HUES48 (cell line): ENCODE measurements around the gene CFAP43.
"Not testable (repeated sequence)": the region's sequence is repeated elsewhere in the genome, so short reads cannot be mapped to it uniquely, and the experiment has no call there.

Experiments used
- H3K27ac ChIP-seq: one replicate; pipeline ENCODE4 v1.7.0; 2013; ENCODE audit warnings: low read depth, low read length, inconsistent platforms
- H3K27me3 ChIP-seq: 2 replicates; pipeline ENCODE4 v1.6.1; 2013; ENCODE audit warnings: mild to moderate bottlenecking, low read length; ENCODE audit not compliant: control insufficient read depth, insufficient read depth
- H3K36me3 ChIP-seq: 2 replicates; pipeline ENCODE4 v1.6.1; 2013; ENCODE audit warnings: low read length; ENCODE audit not compliant: control insufficient read depth, insufficient read depth
- H3K4me1 ChIP-seq: 2 replicates; pipeline ENCODE4 v1.6.1; 2013; ENCODE audit warnings: mild to moderate bottlenecking, low read length; ENCODE audit not compliant: control insufficient read depth, insufficient read depth
- H3K4me3 ChIP-seq: 2 replicates; pipeline ENCODE4 v1.5.1; 2013; ENCODE audit warnings: mild to moderate bottlenecking, low read depth, low read length
- H3K9ac ChIP-seq: 2 replicates; pipeline ENCODE4 v1.6.1; 2013; ENCODE audit warnings: mild to moderate bottlenecking, low read depth, low read length, moderate library complexity
- H3K9me3 ChIP-seq: 2 replicates; pipeline ENCODE4 v1.6.1; 2013; ENCODE audit warnings: low read length; ENCODE audit not compliant: control insufficient read depth, insufficient read depth

The CFAP43 gene

GRCh38 chr10:104245066-104245632 is 13.0 kb upstream of the CFAP43 start:
- Histone ChIP-seq H3K4me1 (no peaks in the 10 kb centered on the region), H3K36me3 (no peaks in the 10 kb centered on the region), H3K9ac (no peak overlapping the region), H3K4me3 (no peak overlapping the region), H3K27ac (no peak overlapping the region), H3K9me3 (no peaks in the 10 kb centered on the region), H3K27me3 (no peaks in the 10 kb centered on the region)

GRCh38 chr10:104243512-104243911 is 11.3 kb upstream of the CFAP43 start:
- H3K9me3 ChIP-seq, result no peaks in the 10 kb centered on the region
- H3K4me1 ChIP-seq, result no peaks in the 10 kb centered on the region
- no peaks in the 10 kb centered on the region for H3K36me3 ChIP-seq
- no peak overlapping the region for H3K27ac ChIP-seq
- H3K4me3 ChIP-seq, result no peak overlapping the region
- H3K9ac ChIP-seq, result no peak overlapping the region
- H3K27me3 ChIP-seq, result no peaks in the 10 kb centered on the region

- H3K4me3 ChIP-seq, H3K9ac ChIP-seq, H3K4me1 ChIP-seq, H3K36me3 ChIP-seq, H3K9me3 ChIP-seq, H3K27me3 ChIP-seq, H3K27ac ChIP-seq: not testable (repeated sequence)
Measured at GRCh38 chr10:104243009-104243408, 10.8 kb upstream of the CFAP43 start.

- no peak overlapping the region for H3K27ac ChIP-seq
- no peaks in the 10 kb centered on the region for H3K27me3 ChIP-seq
- no peak overlapping the region for H3K4me3 ChIP-seq
- H3K36me3 ChIP-seq, result no peaks in the 10 kb centered on the region
- H3K4me1 ChIP-seq, result no peaks in the 10 kb centered on the region
- H3K9ac ChIP-seq, result no peak overlapping the region
- no peaks in the 10 kb centered on the region for H3K9me3 ChIP-seq
Measured at GRCh38 chr10:104242545-104242944, 10.4 kb upstream of the CFAP43 start.

GRCh38 chr10:104240078-104240477 is 7.9 kb upstream of the CFAP43 start:
- no peak overlapping the region for H3K9ac ChIP-seq
- H3K27me3 ChIP-seq, result no peaks in the 10 kb centered on the region
- H3K9me3 ChIP-seq, result 0 out of 2 replicates have a peak, but pooled peaks cover under 1% of the 10 kb centered on the region
- no peaks in the 10 kb centered on the region for H3K4me1 ChIP-seq
- H3K4me3 ChIP-seq, result no peak overlapping the region
- no peaks in the 10 kb centered on the region for H3K36me3 ChIP-seq
- H3K27ac ChIP-seq, result no peak overlapping the region

GRCh38 chr10:104235801-104236200 is 3.6 kb upstream of the CFAP43 start:
- no peaks in the 10 kb centered on the region for H3K27me3 ChIP-seq

GRCh38 chr10:104234934-104235333 is 2.8 kb upstream of the CFAP43 start:
- no peaks in the 10 kb centered on the region for H3K36me3 ChIP-seq
- H3K4me1 ChIP-seq, result 0 out of 2 replicates have a peak, but pooled peaks cover 2% of the 10 kb centered on the region
- H3K4me3 ChIP-seq, result no peak overlapping the region
- H3K9me3 ChIP-seq, result peaks cover 5% of the 10 kb centered on the region
- H3K27ac ChIP-seq, result no peak overlapping the region
- H3K27me3 ChIP-seq, result no peaks in the 10 kb centered on the region
- no peak overlapping the region for H3K9ac ChIP-seq

More at GRCh38 chr10:104235801-104236200, 3.6 kb upstream of the CFAP43 start:
- H3K4me1 ChIP-seq, result 0 out of 2 replicates have a peak, but pooled peaks cover 2% of the 10 kb centered on the region
- no peak overlapping the region for H3K27ac ChIP-seq
- H3K9ac ChIP-seq, result no peak overlapping the region
- H3K4me3 ChIP-seq, result no peak overlapping the region
- no peaks in the 10 kb centered on the region for H3K36me3 ChIP-seq
- H3K9me3 ChIP-seq, result peaks cover 5% of the 10 kb centered on the region

GRCh38 chr10:104233817-104234216 is 1.7 kb upstream of the CFAP43 start:
- Histone ChIP-seq H3K36me3 (no peaks in the 10 kb centered on the region), H3K27me3 (no peaks in the 10 kb centered on the region), H3K4me3 (no peak overlapping the region), H3K4me1 (0 out of 2 replicates have a peak, but pooled peaks cover 2% of the 10 kb centered on the region), H3K9ac (no peak overlapping the region), H3K27ac (no peak overlapping the region), H3K9me3 (peaks cover 5% of the 10 kb centered on the region)

GRCh38 chr10:104232613-104233102 is 494 bp upstream of the CFAP43 start:
- H3K9ac ChIP-seq, result 0 out of 2 replicates have a peak overlapping the region, but pooled peaks have one; percentile 32

GRCh38 chr10:104230490-104230889 is 1.7 kb downstream of the CFAP43 start:
- H3K4me1 ChIP-seq, result 0 out of 2 replicates have a peak, but pooled peaks cover 2% of the 10 kb centered on the region
- no peak overlapping the region for H3K9ac ChIP-seq
- H3K9me3 ChIP-seq, result peaks cover 5% of the 10 kb centered on the region
- H3K4me3 ChIP-seq, result no peak overlapping the region
- no peak overlapping the region for H3K27ac ChIP-seq
- H3K36me3 ChIP-seq, result no peaks in the 10 kb centered on the region
- H3K27me3 ChIP-seq, result no peaks in the 10 kb centered on the region

More at GRCh38 chr10:104232613-104233102, 494 bp upstream of the CFAP43 start:
- 0 out of 2 replicates have a peak, but pooled peaks cover 2% of the 10 kb centered on the region for H3K4me1 ChIP-seq
- H3K36me3 ChIP-seq, result no peaks in the 10 kb centered on the region
- H3K27me3 ChIP-seq, result no peaks in the 10 kb centered on the region
- H3K4me3 ChIP-seq, result peak overlapping the region; percentile 76
- peaks cover 5% of the 10 kb centered on the region for H3K9me3 ChIP-seq
- H3K27ac ChIP-seq, result no peak overlapping the region

- no peaks in the 10 kb centered on the region for H3K9me3 ChIP-seq
- no peak overlapping the region for H3K4me3 ChIP-seq
- H3K27me3 ChIP-seq, result no peaks in the 10 kb centered on the region
- H3K27ac ChIP-seq, result no peak overlapping the region
- H3K36me3 ChIP-seq, result no peaks in the 10 kb centered on the region
- H3K9ac ChIP-seq, result no peak overlapping the region
- H3K4me1 ChIP-seq, result no peaks in the 10 kb centered on the region
Measured at GRCh38 chr10:104223304-104223703, 8.9 kb downstream of the CFAP43 start.
